HG03439 (cell line): ENCODE results near the gene MAML2.
A peak's percentile ranks its signal among the peaks of the same experiment; 100 is the strongest.

ENCODE experiments used
- ATAC-seq: cut with Tn5 transposase; IDR thresholded peaks from one replicate; pipeline ENCODE4 v1.9.1; 2021; ENCODE audit warnings: mild to moderate bottlenecking, moderate library complexity; ENCODE audit not compliant: unreplicated experiment

The MAML2 gene

GRCh38 chr11:96054870-96055705 lies 287.9 kb downstream of the MAML2 start:
- no peak for ATAC-seq

DNA sequence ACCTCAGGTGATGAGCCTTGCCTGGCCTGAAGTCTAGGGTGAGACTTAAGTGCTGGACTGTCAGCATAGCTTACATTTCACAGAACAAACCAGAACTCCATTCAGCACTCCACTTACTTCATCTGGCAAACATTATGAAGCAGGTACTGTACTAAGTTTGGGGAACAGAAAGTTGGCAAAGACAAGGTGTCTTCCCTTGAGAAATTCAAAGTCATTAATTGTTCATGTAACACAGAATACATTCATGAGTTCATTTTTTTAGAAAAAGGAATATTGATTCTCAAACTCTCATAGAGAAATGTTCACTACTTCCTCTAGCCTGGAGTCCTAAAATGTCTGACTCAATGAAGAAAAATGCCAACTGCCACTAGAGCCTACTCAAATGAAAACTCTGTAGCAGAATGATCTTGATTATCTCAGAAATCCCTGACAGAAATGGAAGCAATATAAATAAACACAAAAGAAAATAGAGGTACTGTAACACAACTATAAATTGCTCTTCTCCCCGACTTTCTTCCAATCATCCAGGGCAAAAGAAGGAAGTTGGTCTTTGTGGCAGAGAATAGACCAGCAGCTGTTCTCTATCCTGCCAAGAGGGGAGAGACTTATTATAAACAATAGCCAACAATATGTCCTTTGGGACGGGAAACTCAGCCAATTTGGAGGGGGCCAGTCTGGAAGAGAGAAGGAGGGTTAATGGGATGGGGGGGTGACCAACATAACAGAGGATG lies 289.9 kb downstream of the MAML2 start:
- ATAC-seq, result no peak

DNA sequence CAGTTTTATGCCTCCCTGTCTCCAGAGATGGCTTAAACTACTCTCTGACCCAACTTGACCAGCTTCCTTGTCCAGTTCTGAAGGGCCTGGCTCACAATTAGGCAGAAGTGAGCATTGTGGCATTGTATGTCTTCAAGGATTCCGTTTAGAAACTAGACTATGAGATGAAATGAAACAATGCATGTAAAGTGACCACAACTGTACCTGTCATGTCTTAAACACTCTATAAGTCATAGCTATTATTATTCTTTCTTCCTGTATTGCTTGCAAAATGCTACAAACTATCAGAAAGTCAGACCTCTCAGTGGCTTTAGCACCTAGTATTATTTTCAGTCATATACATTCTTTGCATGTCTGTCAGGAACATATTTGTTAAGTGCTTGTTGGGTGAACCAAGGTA lies 291.2 kb downstream of the MAML2 start:
- ATAC-seq, result peak; percentile 95

GRCh38 chr11:96050435-96051182 lies 292.4 kb downstream of the MAML2 start:
- ATAC-seq, result no peak

DNA sequence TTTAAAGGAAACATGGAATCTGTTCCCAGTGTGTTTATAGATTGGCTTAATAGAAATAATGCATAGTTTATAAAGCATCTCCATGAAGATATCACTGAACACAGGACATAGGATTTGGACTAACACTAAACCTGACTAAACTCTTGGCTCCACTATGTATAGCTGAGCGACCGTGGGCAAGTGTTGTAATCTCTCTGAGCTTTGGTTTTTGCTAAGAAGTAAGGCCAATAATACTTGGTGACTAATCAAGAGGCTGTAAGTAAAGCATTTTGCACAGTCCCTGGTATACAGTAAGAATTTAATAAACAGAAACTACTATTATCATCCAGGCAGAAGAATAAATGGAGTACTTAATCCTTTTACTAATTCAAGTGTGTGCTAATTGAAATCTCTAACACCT lies 293.6 kb downstream of the MAML2 start:
- no peak for ATAC-seq

GRCh38 chr11:96045622-96046456 lies 297.2 kb downstream of the MAML2 start:
- ATAC-seq, result no peak

- no peak for ATAC-seq
These were observed 298.2 kb downstream of the MAML2 start for GRCh38 chr11:96044747-96045146.

- ATAC-seq, result no peak
These were observed 298.7 kb downstream of the MAML2 start for GRCh38 chr11:96044311-96044710.

GRCh38 chr11:96043291-96043690 lies 299.7 kb downstream of the MAML2 start:
- no peak for ATAC-seq

GRCh38 chr11:96038046-96038445 lies 304.9 kb downstream of the MAML2 start:
- ATAC-seq, result no peak

GRCh38 chr11:96037405-96037949 lies 305.5 kb downstream of the MAML2 start:
- no peak for ATAC-seq

DNA sequence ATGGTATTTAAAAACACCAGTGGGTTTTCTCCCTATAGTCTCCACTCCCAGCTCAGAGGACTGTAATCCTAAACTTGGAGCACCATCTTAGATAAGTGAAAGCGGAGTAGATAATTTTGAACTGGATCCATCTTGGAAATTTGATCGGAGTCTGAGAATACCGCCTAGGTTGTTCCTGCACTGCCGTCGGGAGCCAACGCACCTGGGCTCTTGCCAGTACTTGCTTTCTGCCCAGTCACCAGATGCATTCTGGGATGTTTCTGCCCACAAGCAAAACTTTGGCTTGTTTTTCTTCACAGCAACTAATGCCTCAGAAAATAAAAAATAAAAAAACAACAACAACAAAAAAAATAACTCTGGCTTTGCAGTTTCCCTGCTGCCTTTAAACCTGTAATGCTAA lies 306.1 kb downstream of the MAML2 start:
- ATAC-seq, result no peak

GRCh38 chr11:96035740-96036078 lies 307.3 kb downstream of the MAML2 start:
- no peak for ATAC-seq

GRCh38 chr11:96035031-96035739 lies 307.8 kb downstream of the MAML2 start:
- ATAC-seq, result no peak

GRCh38 chr11:96033599-96033998 lies 309.4 kb downstream of the MAML2 start:
- ATAC-seq, result no peak

DNA sequence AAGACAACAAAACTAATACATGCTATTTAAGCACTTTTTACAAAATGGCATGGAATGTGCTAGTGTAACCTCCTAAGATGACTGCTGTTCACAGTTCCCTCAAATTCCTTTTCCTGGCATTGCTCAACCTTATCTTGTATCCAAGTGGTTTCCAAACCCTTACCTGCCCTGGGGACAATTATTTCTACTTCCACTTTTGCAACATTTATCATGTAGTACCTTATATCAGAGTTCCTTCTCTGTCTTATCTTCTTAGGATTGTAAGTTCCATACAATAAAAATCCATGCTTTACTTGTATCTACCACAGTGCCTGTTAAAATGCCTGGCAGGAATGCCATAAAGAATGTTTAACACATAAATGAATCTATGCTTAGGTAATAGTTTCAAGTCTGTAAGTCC lies 309.9 kb downstream of the MAML2 start:
- ATAC-seq, result no peak

- ATAC-seq, result no peak
These were observed 314.2 kb downstream of the MAML2 start for GRCh38 chr11:96028746-96029145.

- ATAC-seq, result no peak
These were observed 316.0 kb downstream of the MAML2 start for GRCh38 chr11:96027021-96027420.

GRCh38 chr11:96026310-96026709 lies 316.7 kb downstream of the MAML2 start:
- no peak for ATAC-seq

DNA sequence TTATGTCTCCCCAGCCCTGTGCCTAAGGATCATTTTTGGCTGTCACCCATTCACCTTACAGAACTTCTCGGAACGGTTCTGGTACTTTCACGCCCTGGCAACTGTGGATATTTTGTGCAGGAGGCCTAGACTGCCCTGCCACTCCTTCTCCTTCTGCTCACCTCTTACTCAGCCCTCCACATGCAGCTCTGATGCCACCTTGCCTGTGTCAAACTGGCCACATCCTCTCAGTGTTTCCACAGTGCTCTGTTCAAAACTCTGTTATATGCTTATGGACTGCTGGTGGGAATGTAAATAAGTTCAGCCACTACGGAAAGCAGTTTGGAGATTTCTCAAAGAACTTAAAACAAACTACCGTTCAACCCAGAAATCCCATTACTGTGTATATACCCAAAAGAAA lies 318.3 kb downstream of the MAML2 start:
- no peak for ATAC-seq
